WI38 (cell line): ENCODE measurements around the gene TPM1.

ENCODE experiments used
- H3K4me3 ChIP-seq: 2 replicates; pipeline ENCODE4 v1.5.1; 2011; ENCODE audit warnings: low read depth, mild to moderate bottlenecking, control low read depth, low read length
- TF ChIP-seq, protein P1 (sequence below): IDR thresholded peaks from 2 replicates; pipeline ENCODE4 v1.5.1; 2012; ENCODE audit warnings: low read depth, mild to moderate bottlenecking, control low read depth, low read length

Gene TPM1

DNA sequence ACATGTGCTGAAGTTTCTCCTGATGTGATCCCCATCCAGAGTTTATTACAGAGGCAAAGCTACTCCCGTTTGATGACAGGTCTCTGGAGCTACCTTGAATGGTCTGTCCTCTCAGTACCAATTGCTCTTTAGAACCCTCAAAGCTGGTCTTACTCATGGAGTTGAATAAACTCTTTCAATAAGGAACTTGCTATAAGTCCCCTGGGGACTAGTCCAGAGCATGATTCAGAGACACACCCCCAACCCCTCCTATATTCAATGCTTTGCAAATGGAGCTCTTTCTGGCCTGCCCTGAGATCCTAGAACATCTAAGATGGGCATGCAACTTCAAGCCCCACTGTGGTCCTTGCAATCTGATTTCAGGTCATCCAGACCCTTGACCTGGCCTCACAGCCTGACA lies 23.9 kb upstream of the TPM1 start:
- TF ChIP-seq, protein P1, sequence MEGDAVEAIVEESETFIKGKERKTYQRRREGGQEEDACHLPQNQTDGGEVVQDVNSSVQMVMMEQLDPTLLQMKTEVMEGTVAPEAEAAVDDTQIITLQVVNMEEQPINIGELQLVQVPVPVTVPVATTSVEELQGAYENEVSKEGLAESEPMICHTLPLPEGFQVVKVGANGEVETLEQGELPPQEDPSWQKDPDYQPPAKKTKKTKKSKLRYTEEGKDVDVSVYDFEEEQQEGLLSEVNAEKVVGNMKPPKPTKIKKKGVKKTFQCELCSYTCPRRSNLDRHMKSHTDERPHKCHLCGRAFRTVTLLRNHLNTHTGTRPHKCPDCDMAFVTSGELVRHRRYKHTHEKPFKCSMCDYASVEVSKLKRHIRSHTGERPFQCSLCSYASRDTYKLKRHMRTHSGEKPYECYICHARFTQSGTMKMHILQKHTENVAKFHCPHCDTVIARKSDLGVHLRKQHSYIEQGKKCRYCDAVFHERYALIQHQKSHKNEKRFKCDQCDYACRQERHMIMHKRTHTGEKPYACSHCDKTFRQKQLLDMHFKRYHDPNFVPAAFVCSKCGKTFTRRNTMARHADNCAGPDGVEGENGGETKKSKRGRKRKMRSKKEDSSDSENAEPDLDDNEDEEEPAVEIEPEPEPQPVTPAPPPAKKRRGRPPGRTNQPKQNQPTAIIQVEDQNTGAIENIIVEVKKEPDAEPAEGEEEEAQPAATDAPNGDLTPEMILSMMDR, result no peak
- H3K4me3 ChIP-seq, result no peak overlapping the region

DNA sequence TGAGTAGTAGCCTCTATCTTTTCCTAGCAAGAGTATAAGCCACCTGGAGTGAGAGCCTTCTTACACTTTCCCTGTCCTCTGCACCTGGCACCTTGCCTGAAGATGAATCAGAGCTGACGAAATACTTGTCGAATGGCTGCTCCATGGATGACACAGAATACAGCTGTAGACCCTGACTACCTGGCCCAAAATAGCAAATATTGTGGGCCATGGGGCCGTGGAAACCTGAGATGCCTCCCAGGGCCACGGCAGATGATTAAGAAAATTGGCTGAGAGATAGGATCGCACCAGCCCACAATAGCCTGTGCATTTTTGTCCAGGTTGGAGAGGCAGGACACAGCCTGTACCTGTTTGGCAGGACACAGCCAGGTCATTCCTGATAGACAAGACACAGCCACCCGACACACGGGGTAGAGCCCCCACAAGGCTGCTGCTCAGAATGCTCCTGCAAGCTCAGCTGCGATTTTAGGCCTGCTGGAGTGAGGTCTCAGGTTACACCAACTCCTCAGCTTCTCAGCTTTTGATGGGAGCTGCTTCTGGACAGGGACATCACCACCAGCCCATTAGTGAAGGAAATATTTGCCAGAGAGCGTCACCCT lies 22.9 kb upstream of the TPM1 start:
- TF ChIP-seq, protein P1, result no peak
- no peak overlapping the region for H3K4me3 ChIP-seq

DNA sequence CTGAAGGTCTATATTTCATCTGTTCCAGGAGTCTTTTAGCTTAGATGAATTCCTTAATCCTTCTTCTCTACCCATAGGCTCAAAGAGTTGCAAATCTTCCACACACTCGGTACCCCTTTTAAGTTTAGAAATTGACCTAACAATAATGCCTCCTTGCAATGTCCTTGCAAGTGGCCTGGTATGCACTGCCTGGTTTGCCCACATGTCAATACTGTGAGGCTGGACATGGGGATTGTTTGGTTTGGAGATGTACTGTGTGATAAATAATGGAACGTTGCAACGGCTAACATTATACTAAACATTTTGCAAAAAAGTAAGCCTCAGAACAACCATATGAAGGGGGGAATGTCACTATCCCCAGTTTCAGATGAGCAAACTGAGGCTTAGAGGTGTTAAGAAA lies 22.4 kb upstream of the TPM1 start:
- TF ChIP-seq, protein P1, result no peak
- H3K4me3 ChIP-seq, result no peak overlapping the region

DNA sequence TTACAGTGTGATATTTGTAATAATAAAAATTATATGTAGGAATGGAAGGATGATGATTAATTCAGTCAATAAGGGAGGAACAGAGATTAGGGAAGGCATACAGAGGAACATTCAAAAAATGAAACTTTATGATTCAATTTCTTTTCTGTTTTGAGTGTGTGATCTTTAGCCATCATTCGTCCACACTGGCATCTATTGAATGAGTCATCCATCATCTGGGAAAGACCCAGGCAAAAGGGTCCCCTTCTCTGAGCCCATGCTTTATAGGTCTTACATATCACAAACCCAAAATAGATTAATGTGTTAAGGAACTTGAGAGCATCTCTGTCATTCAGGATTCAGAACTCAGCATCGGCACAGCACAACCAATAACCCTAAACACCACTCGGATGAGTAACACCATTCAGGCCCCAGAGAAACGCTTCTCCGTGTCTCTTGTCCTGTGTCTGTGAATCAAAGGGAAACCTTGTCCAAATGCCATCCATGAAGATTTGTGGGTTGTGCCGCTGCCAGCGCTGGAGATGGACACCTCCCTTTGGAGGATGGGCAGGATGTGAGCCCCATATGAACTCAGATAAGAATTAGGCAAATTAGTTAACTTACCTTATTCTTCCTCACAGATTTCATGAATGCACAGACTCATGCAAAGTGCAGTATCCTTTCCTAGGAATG lies 21.7 kb upstream of the TPM1 start:
- TF ChIP-seq, protein P1, result no peak
- no peak overlapping the region for H3K4me3 ChIP-seq

DNA sequence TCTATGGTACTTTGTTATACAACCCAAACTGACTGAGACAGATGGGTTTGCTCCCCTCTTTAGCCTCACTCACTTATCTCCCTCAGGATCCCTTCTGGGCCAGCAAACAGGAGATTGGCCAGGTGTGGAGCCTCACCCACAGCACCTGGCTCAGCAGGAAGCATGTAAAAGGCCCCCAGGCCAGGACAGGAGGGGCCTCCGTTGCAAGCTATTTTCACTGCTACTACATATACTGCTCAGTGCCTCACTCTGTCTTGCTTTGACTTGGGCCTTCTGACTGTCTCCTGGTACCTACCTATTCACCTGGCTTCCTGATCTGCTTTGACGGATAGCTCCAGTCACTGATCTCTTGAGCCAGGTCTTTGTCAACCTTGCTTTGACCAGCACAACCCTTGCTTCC lies 20.4 kb upstream of the TPM1 start:
- H3K4me3 ChIP-seq, result no peak overlapping the region
- TF ChIP-seq, protein P1, result no peak

DNA sequence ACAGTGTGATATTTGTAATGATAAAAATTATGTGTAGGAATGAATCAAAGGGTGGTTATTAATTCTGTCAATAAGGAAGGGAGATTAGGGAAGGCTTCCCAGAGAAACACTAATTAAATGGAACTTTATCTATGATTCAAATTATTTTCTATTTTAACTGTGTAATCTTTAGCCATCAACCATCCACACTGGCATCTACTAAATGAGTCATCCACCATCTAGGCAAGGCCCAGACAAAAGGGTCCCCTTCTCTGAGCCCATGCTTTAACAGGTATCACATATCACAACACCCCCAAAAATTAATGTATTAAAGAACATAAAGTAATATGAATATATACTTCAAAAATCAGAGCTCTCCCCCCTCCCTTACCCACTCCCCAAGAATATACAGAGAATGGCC lies 19.9 kb upstream of the TPM1 start:
- no peak overlapping the region for H3K4me3 ChIP-seq
- TF ChIP-seq, protein P1, result no peak

DNA sequence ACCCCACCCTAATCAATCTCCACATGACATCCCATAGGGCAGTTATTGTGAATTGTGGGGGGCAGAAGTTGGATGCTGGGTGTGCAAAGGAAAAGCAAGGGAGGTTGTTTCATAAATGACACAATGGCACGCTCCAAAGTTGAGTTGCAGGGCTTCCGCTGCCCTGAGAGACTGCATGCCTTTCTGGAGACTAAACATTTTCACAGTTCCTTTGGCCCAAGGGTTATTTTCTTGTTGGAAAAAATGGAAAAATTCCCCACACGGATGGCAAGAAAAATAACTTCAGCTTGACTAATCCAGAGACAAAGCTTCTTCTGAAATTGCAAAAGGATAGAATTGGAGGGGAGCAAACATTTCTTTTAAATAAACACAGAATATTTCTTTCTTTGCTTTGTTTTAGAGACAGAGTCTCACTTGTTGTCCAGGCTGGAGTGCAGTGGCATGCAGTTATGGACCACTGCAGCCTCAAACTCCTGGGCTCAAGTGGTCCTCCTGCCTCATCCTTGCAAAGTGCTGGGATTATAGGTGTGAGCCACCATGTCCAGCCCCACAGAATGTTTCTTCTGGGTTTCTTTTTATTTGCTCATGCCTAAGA lies 19.1 kb upstream of the TPM1 start:
- TF ChIP-seq, protein P1, result no peak
- no peak overlapping the region for H3K4me3 ChIP-seq
